ENCODE results near the gene ACKR2.

- no peak for TF ChIP-seq POLR2A (IDR thresholded peaks at IDR 0.05; ENCODE audit: low read depth, low read length)
- TF ChIP-seq CTCF (IDR thresholded peaks at IDR 0.05; ENCODE audit: extremely low read depth in 1 of 2, insufficient read depth in 1 of 2, low read depth in 1 of 2, low read length in 2 of 2), result no peak
- no peak for TF ChIP-seq MAX (IDR thresholded peaks at IDR 0.05; ENCODE audit: insufficient read depth, insufficient read length)
- TF ChIP-seq JUN (IDR thresholded peaks at IDR 0.05; ENCODE audit: borderline replicate concordance, insufficient read depth, insufficient read length, low read depth), result no peak
- no peak for TF ChIP-seq FOS (IDR thresholded peaks at IDR 0.05; ENCODE audit: borderline replicate concordance, insufficient read depth, low read length)
- no peak for TF ChIP-seq POLR2AphosphoS5 (IDR thresholded peaks at IDR 0.05; ENCODE audit: insufficient read depth, low read depth, low read length)
Measured at GRCh38 chr3:42814914-42815507, 5.8 kb downstream of the ACKR2 start.

Measured in endothelial cell of umbilical vein (primary cell).